HG03159 (cell line): Measurements from ENCODE around the gene TMEM250.

Experiments used
- ATAC-seq: cut with Tn5 transposase; IDR thresholded peaks from one replicate; pipeline ENCODE4 v1.9.1; 2021; ENCODE audit warnings: mild to moderate bottlenecking, moderate library complexity; ENCODE audit not compliant: unreplicated experiment

Gene TMEM250

DNA sequence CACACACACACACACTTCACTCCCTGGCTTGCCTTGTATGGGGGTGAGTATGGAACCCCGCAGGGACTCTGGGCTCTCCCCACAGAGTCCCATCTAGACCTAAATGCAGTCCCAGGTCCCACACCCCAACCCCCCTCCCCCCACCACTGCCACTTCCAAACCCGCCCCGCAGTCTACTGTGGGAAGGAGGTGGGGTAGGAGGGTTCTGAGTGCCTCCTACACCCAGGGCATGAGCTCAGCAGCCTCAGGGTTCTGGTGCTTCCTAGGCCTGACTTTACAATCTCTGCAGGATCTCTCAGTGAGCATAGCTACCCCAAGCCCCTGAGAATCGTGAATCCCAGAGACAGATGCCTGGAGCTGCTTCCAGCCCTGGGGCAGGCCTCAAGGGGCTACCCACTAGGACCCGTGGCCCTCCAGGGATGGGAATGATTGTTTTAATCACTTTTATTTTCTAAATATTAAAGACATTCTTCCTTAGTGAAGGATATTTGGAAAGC, 22.1 kb downstream of the TMEM250 start:
- ATAC-seq, result no peak

DNA sequence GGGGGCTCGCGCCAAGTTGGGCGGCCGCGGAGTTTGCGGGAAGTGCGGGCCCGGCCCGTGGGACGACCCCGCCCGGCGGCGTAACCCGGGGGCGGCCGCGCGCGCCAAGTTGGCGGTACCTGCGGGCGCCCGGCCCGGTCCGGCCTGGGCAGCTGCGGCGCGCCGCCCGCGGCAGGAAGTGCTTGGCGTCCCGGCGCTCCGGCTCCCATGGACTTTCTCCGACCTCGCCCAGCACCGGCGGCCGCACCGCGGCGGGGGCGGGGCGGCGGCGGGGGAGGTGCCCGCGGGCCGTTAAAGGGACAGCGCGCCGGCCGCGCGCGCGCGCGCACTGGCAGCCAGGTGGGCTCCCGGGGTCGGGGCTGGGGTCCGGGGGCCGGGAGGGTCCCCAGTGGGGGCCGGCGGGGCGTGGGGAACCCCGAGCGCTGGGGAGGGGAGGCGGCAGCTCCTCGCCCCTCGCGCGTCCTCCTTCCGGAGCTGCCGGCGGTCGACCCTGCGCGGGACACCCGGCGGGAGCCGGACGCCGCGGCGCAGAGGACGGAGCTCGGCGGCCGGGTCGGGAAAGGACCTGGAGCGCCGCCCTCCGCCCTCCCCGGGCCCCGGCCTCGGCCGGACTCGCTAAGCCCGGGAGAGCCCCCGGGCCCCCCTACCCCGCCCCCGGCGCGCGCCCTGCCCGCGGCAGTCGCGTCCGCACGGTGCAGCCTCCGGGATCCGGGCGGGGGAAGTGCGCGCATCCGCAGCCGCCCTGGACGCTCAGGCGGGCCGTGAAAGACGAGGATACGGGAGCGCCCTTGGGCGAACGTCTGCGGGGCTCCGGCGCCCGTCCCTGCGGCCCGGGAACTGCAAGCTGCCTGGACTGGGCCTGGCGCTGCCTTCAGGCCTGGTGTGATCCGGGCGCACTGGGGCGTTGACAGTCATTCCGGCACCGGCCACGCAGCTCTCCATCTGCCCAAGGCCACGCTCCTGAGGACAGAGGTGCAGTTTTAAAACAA, 23.3 kb downstream of the TMEM250 start, which contains the start of gene NACC2:
NACC2 (minus strand) TSS at position 220 of the 989 bp plus-strand sequence. CDS start 44,768 bp downstream, outside the sequence.
- no peak for ATAC-seq

DNA sequence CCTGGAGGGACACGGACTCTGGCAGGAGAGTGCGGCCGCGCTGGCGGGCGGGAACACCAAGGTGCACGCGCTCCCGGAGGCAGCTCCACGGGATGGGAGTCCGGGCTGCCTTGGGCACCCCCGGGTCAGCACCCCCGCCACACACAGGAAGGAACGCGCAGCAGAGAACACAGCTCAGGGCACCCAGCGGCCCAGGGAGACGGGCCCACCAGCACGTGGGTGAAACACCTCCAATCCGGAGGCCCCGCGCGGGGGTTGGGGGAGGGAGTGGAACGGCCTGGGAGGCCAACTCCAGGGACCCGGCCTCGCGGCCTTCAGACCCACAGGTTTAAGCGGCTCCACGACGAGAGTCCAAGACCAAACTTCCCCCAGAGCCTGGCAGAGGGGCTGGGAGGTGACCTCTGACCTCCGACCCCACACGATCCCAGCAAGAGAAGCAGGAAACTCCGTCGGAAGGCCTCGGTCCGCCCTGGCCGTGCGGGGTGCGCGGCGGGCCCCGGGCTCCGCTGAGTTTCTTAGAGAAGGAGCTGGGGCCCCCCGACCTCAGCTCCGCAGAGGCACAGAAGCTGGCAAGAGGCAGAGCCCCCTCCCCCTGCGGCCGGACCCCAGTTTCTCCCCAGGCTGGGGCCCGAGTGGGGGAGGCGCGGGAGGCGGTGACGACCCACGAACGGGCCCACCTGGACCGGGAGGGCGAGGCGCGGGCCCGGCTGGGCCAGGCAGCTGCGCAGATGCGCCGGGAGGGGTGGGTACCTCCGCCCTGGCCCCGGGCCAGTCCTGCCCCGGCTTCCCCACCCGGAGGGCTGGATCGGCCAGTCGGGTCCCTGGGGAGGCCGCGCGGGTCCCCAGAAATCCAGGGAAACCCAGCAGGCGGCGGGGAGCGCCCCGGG, 24.4 kb downstream of the TMEM250 start:
- ATAC-seq, result no peak

DNA sequence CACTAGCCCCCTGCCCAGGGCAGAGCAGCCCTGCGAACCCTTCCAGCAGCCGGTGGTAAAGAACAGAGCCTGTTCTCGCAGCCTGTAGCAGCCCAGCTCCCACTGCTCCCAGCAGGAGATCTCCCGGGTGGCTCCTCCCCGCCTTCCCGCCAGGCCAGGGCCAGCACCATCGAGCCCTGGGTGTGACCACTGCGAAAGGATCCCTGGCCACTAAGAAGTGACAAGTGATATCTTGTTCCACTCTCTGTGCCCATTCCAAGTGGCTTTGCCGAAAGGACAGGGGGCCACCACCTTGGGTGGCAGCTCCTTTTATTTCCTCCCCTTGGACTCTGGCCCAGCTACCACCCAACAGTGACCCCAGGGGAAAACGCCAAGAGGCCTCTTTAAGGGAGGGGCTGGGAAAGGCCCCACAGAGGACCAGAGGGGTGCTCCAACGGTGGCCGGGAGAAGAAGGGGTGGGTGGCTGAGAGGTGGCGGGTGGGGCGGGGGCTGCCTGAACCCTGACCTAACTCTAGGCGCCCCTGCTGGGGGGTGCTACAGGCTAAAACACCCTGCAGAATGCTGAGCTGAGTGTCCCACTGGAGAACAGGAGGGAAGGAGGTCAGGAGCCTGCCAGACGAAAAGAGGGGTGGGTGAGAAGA, 25.2 kb downstream of the TMEM250 start:
- ATAC-seq, result no peak

DNA sequence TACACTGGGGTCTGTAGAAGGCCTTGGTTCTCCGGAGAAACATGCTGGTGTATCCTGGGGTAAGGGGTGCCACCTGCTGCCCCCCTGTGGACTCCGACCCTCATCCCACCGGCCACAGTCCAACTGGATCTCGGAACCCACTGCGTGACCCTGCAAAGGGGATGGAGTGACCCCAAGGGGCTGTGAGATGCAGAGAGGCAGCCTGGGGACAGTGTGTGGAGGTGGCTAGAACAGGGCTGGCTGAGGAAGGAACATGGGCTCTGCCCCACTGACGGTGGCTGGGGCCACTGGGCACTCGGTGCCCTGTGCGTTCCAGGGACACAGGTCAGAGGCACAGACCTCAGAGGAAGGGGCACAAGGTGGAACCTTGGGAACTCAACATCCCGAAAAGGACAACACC, 25.9 kb downstream of the TMEM250 start:
- ATAC-seq, result no peak

DNA sequence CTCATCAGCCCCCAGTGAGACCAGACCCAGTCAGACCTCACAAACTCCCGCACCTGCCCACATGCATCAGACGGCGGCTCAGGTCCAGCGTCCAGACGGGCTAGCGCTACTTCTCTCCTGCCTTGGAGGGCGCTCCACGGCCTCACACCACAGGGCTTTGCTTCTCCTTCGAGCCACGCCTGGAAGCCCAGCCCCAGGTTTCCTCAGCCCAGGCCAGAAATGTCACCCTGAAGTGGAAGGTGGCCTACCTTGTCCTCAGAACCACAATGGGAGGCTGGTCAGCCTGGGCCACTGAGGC, 26.4 kb downstream of the TMEM250 start:
- ATAC-seq, result no peak

DNA sequence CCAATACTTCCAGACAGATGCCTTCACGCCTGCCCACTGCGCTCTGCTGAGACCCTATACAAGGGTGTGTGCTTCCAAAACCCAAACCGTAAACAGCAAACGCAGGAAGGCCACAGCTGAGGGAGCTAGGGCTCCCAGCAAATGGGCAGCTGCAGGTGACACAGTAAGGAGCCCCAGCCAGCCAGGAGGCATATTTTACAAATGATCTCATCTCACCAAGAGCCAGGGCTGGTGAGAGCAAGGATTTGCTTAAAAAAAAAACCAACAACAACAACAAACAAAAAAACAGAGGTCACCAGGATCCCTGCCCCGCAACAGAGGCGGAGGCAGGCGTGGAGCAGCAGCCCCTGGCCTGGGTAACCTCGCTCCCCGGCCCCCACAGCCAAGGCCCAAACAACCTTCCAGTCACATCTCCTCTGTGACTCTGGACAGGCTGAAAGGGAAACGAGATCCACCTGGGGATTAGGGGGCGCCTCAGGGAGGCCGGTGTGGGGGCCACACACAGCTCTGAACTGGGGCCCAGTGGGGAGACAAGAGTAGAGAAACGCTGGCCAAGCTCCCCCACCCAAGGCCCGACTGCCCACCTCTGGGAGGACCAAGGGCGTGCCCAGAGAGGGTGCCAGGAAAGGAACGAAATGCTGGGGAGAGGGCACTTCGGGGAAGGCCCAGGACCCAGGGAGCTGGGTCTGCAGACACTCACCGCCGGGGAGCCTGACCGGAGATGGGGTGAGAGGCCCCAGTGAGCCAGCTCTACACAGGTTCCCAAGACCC, 26.9 kb downstream of the TMEM250 start:
- ATAC-seq, result no peak

DNA sequence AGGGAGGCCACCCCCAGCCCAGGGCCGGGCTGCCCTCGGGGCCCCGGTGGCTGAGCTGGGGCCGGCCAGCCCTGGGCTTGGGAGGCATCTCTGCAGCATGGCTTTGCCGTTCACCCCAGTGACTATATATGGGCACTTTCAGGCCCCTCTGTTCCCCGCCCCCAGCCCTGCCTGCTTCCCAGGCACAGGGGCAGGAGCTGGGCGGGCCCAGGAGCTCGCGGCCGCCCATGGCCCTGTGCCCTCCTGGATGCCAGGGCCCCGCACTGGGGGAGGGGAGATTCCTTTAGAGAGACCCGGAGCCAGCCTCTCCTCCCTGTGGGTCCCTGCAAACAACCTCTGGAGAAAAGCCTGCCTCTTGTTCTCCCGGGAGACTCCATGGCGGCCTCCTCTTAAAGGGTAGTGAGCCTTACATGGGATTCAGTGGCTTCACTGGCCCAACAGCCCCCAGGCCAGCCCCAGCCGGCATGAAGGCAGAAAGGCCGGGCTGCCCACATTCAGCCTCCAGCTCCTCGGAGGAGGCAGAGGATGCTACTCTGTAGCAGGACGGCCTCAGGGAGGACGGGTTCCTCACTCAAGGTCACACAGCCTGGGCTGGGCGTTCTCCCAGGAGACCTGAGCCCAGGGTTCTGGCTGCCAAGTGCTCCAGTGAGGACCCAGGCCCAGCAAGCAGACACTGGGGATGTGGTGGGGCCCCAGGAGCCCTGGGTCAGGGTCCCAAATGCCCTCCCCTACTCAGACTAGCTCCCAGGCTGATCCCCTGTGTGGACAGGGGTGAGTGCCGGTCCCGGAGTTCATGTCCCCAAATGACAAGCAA, 27.7 kb downstream of the TMEM250 start:
- ATAC-seq, result no peak

DNA sequence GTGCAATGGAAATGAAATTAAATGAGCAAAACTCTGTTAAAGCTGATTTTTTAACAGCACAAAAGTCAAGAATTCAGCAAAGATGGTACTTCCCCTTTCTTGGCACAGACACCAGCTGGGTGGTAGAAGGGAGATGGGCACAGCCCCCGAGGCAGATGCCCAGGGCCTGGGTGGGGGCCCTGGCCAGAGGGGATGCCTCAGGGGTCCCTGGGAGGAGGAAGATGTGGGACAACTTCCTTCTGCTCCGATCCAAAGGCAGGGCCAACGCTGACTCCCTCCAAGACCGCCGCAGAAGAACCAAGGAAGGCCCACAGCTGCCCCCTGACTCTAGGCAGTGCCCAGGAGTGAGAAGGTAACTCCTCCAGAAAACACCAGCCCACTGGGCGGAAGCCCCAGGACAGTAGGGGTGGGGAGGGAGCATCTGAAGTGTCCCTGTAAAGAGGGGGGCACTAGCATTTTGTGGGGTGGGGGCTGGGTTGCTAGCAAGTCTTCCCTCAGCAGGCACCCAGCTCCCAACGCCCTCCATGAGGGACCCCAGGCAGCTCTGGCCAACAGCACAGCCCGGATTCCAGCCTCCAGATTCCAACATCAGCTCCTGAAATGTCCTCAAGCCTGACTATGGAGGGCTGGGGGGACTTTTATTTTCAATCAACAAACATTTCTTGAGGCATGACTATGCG, 28.5 kb downstream of the TMEM250 start:
- ATAC-seq, result no peak

DNA sequence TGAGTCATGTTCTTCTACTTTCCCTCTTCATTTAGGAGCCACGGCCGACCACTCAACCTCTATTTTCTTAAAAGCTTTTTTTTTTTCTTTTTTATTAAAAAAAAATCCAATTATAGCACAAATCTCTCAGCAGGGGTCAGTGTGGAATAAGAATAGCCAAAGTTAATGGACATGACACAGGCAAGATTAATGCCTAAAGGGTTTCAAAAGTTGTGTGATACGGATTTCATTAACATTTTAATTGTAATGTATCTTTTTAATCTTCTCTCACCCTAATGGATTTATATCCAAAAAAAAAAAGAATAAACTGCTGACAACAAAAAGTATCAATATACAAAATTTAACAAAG, 29.0 kb downstream of the TMEM250 start:
- no peak for ATAC-seq

DNA sequence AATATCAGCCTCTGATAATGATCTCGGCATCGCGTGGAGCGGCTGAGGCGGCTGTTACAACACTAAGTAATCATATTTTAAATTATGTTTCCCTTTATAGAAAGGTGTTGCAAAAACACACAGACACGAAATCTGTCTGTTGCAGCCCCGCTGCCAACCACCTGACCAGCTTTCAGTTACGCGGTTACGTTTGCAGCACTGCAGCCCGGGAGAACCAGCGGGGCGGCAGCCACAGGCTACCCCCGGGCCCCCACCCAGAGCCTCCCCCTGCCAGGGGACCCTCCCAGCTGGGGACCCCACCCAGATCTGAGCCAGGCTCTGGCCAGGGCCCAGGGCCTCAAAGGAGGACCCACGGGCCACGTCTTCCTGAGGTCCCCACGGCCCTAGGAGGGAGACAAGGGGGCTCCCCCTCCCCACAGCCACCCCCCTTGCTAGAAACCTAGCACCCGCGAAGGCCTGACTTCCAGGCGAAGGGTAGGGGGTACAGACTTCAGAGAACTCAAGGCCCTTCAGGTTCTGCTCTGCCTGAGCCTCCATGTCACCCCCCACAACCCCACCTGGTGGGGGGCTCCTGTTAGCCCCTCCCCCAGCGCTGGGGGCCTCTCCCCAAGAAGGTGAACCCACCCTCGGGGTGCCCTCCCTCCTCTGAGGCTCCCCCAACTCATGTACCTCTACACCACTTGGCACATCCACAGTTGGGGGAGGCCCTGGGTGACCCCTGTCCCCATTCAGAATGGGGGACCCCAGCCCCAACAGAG, 29.6 kb downstream of the TMEM250 start:
- no peak for ATAC-seq

DNA sequence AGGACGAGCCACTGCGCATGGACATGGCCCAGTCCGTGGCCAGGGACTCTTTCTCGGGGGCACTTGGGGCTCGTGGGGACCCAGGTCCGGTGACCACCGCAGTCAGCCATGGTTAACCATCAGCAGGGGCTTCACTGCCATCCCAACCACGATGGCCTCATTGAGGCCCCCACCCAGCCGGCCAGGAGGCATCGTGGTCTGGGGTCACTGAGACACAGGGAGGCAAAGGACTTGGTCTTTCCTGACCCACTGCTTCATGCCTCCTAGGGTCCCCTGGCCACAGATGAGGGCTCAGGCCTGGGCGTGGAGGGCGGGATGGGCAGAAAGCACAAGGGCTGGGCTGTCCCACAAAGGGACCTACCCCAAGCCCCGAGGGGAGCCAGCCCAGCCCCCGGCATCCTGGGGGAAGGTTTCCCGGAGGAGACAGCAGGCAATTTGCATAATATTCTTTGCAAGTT, 30.2 kb downstream of the TMEM250 start:
- ATAC-seq, result no peak

DNA sequence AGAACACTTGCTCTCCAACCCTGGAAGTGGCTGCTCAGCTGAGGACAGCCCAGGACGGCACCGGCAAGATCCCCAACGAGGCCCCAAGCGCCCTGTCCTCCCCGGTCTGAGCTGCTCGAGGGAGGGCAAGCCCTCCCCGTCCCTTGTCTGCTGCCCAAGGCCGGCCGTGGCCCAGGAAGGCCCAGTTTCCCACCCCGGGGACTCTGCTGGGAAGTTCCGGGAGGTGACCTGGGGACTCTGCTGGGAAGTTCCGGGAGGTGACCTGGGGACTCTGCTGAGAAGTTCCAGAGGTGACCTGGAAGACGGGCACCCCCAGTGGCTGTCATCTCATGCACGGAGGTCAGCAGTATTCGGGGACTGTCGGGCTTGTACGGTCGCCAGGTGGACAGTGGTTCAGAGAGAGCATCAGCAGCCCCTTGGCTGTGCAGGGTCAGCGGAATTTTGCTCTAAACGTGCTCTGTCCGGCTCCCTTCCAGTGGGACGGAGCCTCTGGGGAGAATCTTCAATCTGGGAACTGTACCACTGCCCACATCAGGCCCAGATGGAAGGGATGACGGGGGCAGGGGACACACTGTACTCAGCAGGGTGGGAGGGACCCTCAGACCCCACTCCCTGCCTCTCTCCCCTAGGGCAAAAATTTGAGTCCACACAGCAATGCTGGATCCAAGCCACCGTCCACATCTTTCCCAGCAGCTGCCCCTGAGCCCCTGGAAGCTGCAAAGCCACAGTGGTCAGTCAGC, 30.8 kb downstream of the TMEM250 start:
- no peak for ATAC-seq

DNA sequence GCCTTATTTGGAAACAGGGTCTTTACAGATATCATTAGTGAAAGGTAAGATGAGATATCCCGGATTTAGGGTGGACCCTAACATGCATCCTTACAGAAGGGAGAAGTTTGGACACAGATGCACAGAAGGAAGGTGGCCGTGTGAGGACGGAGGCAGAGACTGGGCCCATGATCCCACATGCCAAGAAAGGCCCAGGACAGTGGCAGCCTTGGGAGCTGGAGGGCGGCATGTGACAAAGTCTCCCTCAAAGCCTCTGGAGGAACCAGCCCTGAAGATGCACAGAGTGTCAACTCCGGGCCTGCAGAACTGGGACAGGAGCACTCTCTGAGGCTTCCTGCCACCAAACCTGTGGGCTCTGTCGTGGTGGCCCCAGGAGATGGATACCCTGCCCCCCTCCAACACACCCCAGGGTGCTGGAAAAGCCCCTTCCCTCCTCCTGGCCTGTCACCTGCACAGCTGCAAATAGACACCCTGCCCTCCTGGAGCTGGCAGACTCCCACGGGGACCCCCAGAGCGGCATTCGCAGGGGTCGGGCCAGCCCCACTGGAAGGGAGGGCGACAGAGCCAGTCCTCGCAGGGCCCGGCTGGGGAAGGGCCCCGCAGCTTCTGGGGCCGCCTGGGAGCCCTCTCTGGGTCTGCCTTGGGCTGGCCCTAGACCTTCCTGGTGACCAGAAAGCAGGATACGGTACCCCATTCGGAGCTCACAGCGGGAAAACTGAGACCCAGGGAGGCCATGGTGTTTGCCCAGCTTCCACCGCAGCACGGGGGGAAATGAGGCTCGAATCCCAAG, 31.5 kb downstream of the TMEM250 start:
- no peak for ATAC-seq

DNA sequence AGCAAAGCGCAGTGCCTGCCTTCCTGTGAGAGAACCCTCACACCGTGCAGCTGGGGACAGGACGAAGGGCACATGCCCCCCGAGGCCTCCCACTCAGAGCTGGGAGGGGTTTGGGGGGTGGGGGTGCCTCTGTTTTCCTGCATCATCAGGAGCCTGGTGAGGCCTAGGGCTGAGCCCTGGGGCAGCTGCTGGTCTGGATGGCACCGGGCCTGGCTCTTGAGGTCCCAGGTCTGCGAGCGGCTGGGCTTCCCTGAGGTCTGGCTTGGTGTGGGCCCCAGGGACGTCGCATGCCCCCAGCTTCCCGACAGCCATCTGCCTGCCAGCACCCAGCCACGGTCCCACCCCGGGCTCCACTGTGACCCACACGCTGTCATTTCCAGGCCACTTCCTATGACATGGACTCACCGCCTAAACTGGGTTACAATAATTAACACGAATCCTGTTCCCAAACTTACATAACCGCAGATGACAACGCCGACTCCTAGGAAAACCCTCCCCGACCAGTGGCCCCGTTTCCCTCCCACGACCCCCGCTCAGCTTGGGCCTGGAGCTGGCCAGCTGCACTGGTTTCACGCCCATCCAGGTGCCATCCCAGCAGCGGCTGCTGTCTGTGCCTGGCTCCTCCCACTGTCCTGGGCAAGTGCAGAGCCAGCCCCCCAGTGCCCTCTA, 32.3 kb downstream of the TMEM250 start:
- no peak for ATAC-seq

DNA sequence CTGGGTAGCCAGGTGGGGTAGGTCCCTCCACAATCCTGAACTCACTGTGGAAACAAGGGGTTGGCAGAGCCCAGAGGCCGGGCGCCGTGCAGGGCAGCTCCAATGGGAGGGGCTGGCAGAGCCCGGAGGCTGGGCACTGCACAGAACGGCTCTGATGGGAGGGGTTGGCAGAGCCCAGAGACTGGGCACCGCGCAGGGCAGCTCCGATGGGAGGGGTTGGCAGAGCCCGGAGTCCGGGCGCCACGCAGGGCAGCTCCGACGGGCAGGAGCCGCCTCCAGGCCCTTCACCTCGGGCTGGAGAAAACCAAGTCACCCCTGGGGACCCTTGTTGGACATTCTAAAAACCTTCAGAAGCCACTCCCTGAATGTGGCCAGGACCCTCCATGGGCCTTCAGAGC, 32.9 kb downstream of the TMEM250 start:
- no peak for ATAC-seq
